GM21515 (cell line): ENCODE results near the gene TBC1D3.
"Not testable (repeated sequence)": the region's sequence is repeated elsewhere in the genome, so short reads cannot be mapped to it uniquely, and the experiment has no call there.

Experiments
- ATAC-seq: cut with Tn5 transposase; IDR thresholded peaks from one replicate; pipeline ENCODE4 v1.9.1; 2021; ENCODE audit not compliant: unreplicated experiment

Gene TBC1D3

GRCh38 chr17:38192455-38192854 lies at the start of gene TBC1D3:
Gene TBC1D3, minus strand, starts transcription at chr17:38192555. Its CDS starts 1,526 bp downstream, at chr17:38191029.
- ATAC-seq, result not testable (repeated sequence)

- ATAC-seq, result not testable (repeated sequence)
Measured at GRCh38 chr17:38232790-38233189, 40.4 kb upstream of the TBC1D3 start.

GRCh38 chr17:38225844-38226495 lies 33.6 kb upstream of the TBC1D3 start:
- not testable (repeated sequence) for ATAC-seq

GRCh38 chr17:38220867-38221266 lies 28.5 kb upstream of the TBC1D3 start:
- not testable (repeated sequence) for ATAC-seq

- ATAC-seq, result not testable (repeated sequence)
Measured at GRCh38 chr17:38200271-38200670, 7.9 kb upstream of the TBC1D3 start.

- not testable (repeated sequence) for ATAC-seq
Measured at GRCh38 chr17:38134860-38135259, 57.5 kb downstream of the TBC1D3 start.
